Endothelial cell (in vitro differentiated cells): ENCODE results near the gene ARHGAP45. TPM values are rescaled to one million over a fixed set of nuclear protein-coding genes. Genes with fewer than 3 reads are reported as not detected.
A peak's percentile ranks its signal among the peaks of the same experiment; 100 is the strongest.

Source experiments
- DNase-seq: peaks from one replicate; pipeline ENCODE4 v3.0.0; 2021; ENCODE audit warnings: low spot score
- H3K27ac Mint-ChIP-seq: one replicate; pipeline ENCODE4 v1.8.0; 2021; ENCODE audit warnings: mixed read lengths, inconsistent platforms; ENCODE audit not compliant: unreplicated experiment
- H3K27me3 Mint-ChIP-seq: one replicate; pipeline ENCODE4 v1.8.0; 2021; ENCODE audit warnings: mild to moderate bottlenecking, moderate library complexity, mixed read lengths, inconsistent platforms; ENCODE audit not compliant: unreplicated experiment
- H3K36me3 Mint-ChIP-seq: one replicate; pipeline ENCODE4 v1.8.0; 2021; ENCODE audit warnings: mild to moderate bottlenecking, low read depth, mixed read lengths, inconsistent platforms; ENCODE audit not compliant: unreplicated experiment
- H3K4me1 Mint-ChIP-seq: one replicate; pipeline ENCODE4 v1.8.0; 2021; ENCODE audit warnings: mild to moderate bottlenecking, mixed read lengths, inconsistent platforms; ENCODE audit not compliant: unreplicated experiment
- H3K4me3 Mint-ChIP-seq: one replicate; pipeline ENCODE4 v1.8.0; 2021; ENCODE audit warnings: mild to moderate bottlenecking, mixed read lengths, inconsistent platforms; ENCODE audit not compliant: unreplicated experiment
- H3K9me3 Mint-ChIP-seq: one replicate; pipeline ENCODE4 v1.8.0; 2021; ENCODE audit warnings: mixed read lengths, inconsistent platforms; ENCODE audit not compliant: unreplicated experiment
- total RNA-seq: library from RNA; stranded (reverse); fragmentation: NEBNext Ultra II Directional; extraction: Animal tissue kit (Norgen Biotek cat#: 25700); gene quantifications from one replicate; pipeline ENCODE4 v1.2.1, GENCODE V29; 2021; ENCODE audit not compliant: unreplicated experiment
- TF ChIP-seq, protein P1 (sequence below): fragments of 200-600 bp; sonication (generic); IDR thresholded peaks from one replicate; pipeline ENCODE4 v1.5.0; 2021; ENCODE audit warnings: antibody characterized with exemption; ENCODE audit not compliant: unreplicated experiment

ARHGAP45 gene
- total RNA-seq, 1 donor from 2014 or later: 2.4 TPM

DNA sequence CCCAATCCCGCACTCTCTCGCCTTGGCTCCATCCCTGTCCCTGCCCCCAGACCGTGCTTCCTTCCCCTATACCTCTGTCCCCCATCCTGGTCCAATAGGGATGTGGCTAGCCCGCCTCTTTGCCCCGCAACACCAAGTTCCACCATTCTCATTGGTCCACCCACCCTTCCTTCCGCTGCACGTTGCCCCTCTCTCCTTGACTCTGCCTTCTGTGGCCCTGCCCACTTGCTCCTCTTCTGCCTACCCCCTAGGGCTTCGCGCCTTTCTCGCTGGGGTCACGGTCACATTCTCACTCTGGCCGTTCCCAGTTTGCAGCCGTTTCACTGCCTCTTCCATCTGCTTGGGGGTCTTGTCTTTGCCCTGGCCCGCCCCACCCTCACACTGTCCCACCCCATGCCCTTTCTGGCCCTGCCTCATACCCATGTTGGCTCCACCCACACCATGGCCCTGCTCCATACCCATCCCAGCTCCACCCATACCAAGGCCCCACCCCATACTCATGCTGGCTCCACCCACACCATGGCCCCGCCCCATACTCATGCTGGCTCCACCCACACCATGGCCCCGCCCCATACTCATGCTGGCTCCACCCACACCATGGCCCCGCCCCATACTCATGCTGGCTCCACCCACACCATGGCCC lies 4.5 kb upstream of the ARHGAP45 start:
- peaks cover 1% of the 10 kb centered on the region for H3K9me3 Mint-ChIP-seq
- TF ChIP-seq, protein P1, sequence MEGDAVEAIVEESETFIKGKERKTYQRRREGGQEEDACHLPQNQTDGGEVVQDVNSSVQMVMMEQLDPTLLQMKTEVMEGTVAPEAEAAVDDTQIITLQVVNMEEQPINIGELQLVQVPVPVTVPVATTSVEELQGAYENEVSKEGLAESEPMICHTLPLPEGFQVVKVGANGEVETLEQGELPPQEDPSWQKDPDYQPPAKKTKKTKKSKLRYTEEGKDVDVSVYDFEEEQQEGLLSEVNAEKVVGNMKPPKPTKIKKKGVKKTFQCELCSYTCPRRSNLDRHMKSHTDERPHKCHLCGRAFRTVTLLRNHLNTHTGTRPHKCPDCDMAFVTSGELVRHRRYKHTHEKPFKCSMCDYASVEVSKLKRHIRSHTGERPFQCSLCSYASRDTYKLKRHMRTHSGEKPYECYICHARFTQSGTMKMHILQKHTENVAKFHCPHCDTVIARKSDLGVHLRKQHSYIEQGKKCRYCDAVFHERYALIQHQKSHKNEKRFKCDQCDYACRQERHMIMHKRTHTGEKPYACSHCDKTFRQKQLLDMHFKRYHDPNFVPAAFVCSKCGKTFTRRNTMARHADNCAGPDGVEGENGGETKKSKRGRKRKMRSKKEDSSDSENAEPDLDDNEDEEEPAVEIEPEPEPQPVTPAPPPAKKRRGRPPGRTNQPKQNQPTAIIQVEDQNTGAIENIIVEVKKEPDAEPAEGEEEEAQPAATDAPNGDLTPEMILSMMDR: no peak
- no peak for DNase-seq
- H3K4me1 Mint-ChIP-seq: no peaks in the 10 kb centered on the region
- H3K36me3 Mint-ChIP-seq: peaks cover 12% of the 10 kb centered on the region
- H3K27ac Mint-ChIP-seq: no peak overlapping the region
- H3K4me3 Mint-ChIP-seq: peak overlapping the region; percentile 68
- H3K27me3 Mint-ChIP-seq: peaks cover 18% of the 10 kb centered on the region

DNA sequence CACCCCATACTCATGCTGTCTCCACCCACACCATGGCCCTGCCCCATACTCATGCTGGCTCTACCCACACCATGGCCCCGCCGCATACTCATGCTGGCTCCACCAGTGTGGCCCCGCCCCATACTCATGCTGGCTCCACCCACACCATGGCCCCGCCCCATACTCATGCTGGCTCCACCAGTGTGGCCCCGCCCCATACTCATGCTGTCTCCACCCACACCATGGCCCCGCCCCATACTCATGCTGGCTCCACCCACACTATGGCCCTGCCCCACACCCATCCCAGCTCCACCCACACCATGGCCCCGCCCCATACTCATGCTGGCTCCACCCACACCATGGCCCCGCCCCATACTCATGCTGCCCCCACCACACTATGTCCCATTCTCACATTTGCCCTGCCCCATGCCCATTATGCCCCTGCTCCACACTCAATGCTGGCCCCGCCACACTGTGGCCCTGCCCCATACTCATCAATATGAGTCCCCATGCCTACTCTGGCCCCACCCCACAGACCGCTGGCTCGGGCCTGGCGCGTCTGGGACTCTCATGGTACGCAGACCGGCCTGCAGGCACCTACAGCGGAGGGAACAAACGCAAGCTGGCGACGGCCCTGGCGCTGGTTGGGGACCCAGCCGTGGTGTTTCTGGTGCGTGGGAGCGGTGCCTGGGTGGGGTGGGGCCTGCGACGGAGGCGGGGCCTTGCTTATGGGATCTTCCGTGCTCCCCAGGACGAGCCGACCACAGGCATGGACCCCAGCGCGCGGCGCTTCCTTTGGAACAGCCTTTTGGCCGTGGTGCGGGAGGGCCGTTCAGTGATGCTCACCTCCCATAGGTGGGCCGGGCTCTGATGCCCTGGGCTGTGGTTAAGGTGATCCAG lies 3.7 kb upstream of the ARHGAP45 start:
- Mint-ChIP-seq H3K4me3 (no peak overlapping the region), H3K27me3 (peaks cover 19% of the 10 kb centered on the region), H3K27ac (no peak overlapping the region), H3K9me3 (no peaks in the 10 kb centered on the region), H3K4me1 (no peaks in the 10 kb centered on the region), H3K36me3 (peaks cover 5% of the 10 kb centered on the region)
- DNase-seq: no peak
- TF ChIP-seq, protein P1: no peak

DNA sequence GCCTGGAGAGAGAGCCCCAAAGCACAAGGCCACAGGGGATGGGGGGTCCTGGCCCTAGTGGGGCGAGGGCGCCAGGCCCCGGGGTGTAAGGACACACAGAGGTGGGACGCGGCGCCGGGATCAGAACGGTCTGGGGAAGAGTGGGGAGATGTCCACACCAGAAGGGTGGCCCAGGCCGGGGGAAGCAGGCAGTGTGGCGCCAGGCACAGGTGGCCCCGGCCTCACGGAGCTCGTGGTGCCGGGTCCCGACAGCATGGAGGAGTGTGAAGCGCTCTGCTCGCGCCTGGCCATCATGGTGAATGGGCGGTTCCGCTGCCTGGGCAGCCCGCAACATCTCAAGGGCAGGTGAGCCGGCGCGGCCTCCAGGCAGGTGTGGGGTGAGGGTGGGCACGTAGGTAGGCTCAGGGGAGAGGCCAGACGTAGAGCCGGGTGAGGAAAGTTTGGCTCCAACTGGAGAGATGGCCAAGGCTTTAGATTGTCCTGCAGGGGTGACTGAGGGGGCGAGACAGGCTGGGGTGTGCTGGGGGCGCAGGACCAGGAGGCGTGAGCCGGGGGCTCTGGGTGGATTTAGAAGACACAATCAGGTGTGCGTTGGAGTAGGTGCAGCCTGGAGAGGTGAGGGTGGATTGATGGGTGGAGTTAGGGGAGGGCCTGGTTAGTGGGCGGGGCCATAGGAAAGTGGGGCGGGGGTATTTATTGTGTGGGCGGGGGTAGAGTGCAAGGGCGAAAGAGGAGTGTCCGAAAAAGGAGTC lies 2.9 kb upstream of the ARHGAP45 start:
- no peak for DNase-seq
- TF ChIP-seq, protein P1: no peak
- Mint-ChIP-seq H3K4me3 (peak overlapping the region; percentile 37), H3K27ac (no peak overlapping the region), H3K9me3 (no peaks in the 10 kb centered on the region), H3K27me3 (peaks cover 22% of the 10 kb centered on the region), H3K36me3 (peaks cover 5% of the 10 kb centered on the region), H3K4me1 (peaks cover 6% of the 10 kb centered on the region)

DNA sequence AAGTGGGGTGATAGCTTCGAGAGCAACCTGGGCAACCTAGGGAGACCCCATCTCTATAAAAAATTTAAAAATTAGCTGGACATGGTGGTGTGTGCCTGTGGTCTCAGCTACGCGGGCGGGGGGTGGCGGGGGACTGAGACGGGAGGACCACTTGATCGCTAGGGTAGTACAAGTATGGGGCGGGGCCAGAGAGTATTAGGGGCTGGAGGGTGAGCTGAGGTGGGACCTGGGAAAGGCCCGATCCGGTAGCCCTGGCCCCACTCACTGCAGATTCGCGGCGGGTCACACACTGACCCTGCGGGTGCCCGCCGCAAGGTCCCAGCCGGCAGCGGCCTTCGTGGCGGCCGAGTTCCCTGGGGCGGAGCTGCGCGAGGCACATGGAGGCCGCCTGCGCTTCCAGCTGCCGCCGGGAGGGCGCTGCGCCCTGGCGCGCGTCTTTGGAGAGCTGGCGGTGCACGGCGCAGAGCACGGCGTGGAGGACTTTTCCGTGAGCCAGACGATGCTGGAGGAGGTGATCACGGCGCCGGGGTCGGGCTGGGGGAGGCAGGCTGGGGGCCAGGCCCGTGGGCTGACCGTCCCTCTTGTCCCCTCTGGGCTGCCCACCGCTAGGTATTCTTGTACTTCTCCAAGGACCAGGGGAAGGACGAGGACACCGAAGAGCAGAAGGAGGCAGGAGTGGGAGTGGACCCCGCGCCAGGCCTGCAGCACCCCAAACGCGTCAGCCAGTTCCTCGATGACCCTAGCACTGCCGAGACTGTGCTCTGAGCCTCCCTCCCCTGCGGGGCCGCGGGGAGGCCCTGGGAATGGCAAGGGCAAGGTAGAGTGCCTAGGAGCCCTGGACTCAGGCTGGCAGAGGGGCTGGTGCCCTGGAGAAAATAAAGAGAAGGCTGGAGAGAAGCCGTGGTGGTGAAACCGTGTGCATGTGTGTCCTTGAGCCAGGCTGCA lies 2.0 kb upstream of the ARHGAP45 start:
- H3K4me1 Mint-ChIP-seq: peaks cover 6% of the 10 kb centered on the region
- TF ChIP-seq, protein P1: peak; percentile 65
- H3K27me3 Mint-ChIP-seq: peaks cover 22% of the 10 kb centered on the region
- no peak overlapping the region for H3K27ac Mint-ChIP-seq
- peak; percentile 76 for DNase-seq
- H3K4me3 Mint-ChIP-seq: peak overlapping the region; percentile 37
- H3K36me3 Mint-ChIP-seq: peaks cover 5% of the 10 kb centered on the region
- no peaks in the 10 kb centered on the region for H3K9me3 Mint-ChIP-seq
